Stimulated activated CD8-positive, alpha-beta memory T cell treated with anti-CD3 and anti-CD28 coated beads, Interleukin-15, amount 100 ng/mL, for 1 hour (primary cell): ENCODE data around the gene IQSEC1.

Experiments
- DNase-seq: peaks from one replicate; pipeline ENCODE4 v3.0.0-alpha.2; 2020; ENCODE audit warnings: low read depth

IQSEC1 gene

GRCh38 chr3:12984023-12984823 lies 89.0 kb downstream of the IQSEC1 start:
- DNase-seq = peak; percentile 25

GRCh38 chr3:12983319-12983718 lies 89.9 kb downstream of the IQSEC1 start:
- DNase-seq = no peak

- DNase-seq = no peak
Observed at GRCh38 chr3:12982619-12983101, 90.6 kb downstream of the IQSEC1 start.

- no peak for DNase-seq
Observed at GRCh38 chr3:12981306-12982275, 91.6 kb downstream of the IQSEC1 start.

GRCh38 chr3:12980596-12981290 lies 92.5 kb downstream of the IQSEC1 start:
- no peak for DNase-seq

GRCh38 chr3:12979947-12980487 lies 93.2 kb downstream of the IQSEC1 start:
- DNase-seq = no peak

- no peak for DNase-seq
Observed at GRCh38 chr3:12979151-12979946, 93.9 kb downstream of the IQSEC1 start.

GRCh38 chr3:12978682-12979081 lies 94.5 kb downstream of the IQSEC1 start:
- DNase-seq = no peak

- DNase-seq = no peak
Observed at GRCh38 chr3:12977117-12977808, 96.0 kb downstream of the IQSEC1 start.

- no peak for DNase-seq
Observed at GRCh38 chr3:12975748-12976522, 97.3 kb downstream of the IQSEC1 start.

GRCh38 chr3:12974819-12975218 lies 98.4 kb downstream of the IQSEC1 start:
- no peak for DNase-seq

GRCh38 chr3:12974334-12974733 lies 98.9 kb downstream of the IQSEC1 start:
- DNase-seq = no peak

- DNase-seq = no peak
Observed at GRCh38 chr3:12973827-12974226, 99.4 kb downstream of the IQSEC1 start.

GRCh38 chr3:12972781-12973702 lies 100.2 kb downstream of the IQSEC1 start:
- no peak for DNase-seq

GRCh38 chr3:12972043-12972442 lies 101.2 kb downstream of the IQSEC1 start:
- no peak for DNase-seq

- DNase-seq = no peak
Observed at GRCh38 chr3:12970684-12971083, 102.5 kb downstream of the IQSEC1 start.

- no peak for DNase-seq
Observed at GRCh38 chr3:12969486-12969885, 103.7 kb downstream of the IQSEC1 start.

- DNase-seq = no peak
Observed at GRCh38 chr3:12968541-12968940, 104.7 kb downstream of the IQSEC1 start.
